ENCODE measurements around the gene NCBP2L. TPM values are rescaled to one million over a fixed set of nuclear protein-coding genes. Genes with fewer than 3 reads are reported as not detected.

Gene NCBP2L
- total and polyA plus RNA-seq, 2 of the 8 experiments (the other 6 are each of a cell fraction or from before 2014, with no cell fraction given) = not detected

GRCh38 chrX:107840971-107841370, 63.4 kb downstream of the NCBP2L start:
- H4K8ac ChIP-seq (ENCODE audit: extremely low read depth, insufficient read depth, low read length) = no peak overlapping the region
- no peak overlapping the region for H2BK120ac ChIP-seq (replicated peaks; ENCODE audit: low read depth, low read length)
- H2AFZ ChIP-seq (ENCODE audit: low read length) = no peak overlapping the region
- no peak overlapping the region for H3K18ac ChIP-seq (ENCODE audit: extremely low read depth, low read length)
- no peaks in the 10 kb centered on the region for H3K27me3 ChIP-seq (replicated peaks in 1 of 4; ENCODE audit: control insufficient read depth in 3 of 4, extremely low read depth in 1 of 4, insufficient read depth in 3 of 4, low read length in 3 of 4)
- no peaks in the 10 kb centered on the region for H4K20me1 ChIP-seq (replicated peaks in 1 of 2; ENCODE audit: control insufficient read depth in 1 of 2, insufficient read depth in 2 of 2, low read length in 2 of 2)
- H3K36me3 ChIP-seq (ENCODE audit: control insufficient read depth in 2 of 4, insufficient read depth in 4 of 4, low read length in 3 of 4) = no peaks in the 10 kb centered on the region
- ChIA-PET POLR2A (ENCODE audit: partially characterized antibody) (no interaction called here), CTCF (ENCODE audit: partially characterized antibody) (interaction anchor here (1.4 kb wide), 1 partner anchor 15 kb away, joined by 3 read pairs; no protein-coding TSS in a partner anchor)
- no peaks in the 10 kb centered on the region for H3K79me2 ChIP-seq (ENCODE audit: control insufficient read depth in 1 of 2, insufficient read depth in 2 of 2, low read length in 2 of 2)
- H3K4me1 ChIP-seq (replicated peaks in 1 of 4; ENCODE audit: control insufficient read depth in 3 of 4, insufficient read depth in 4 of 4, low read length in 3 of 4) = no peaks in the 10 kb centered on the region
- H3K9ac ChIP-seq (replicated peaks in 1 of 4; ENCODE audit: extremely low read depth in 1 of 4, low read depth in 3 of 4, low read length in 3 of 4) = no peak overlapping the region
- no peak overlapping the region for H3K27ac ChIP-seq (ENCODE audit: low read depth, low read length)
- H3K23ac ChIP-seq (ENCODE audit: insufficient read length) = no peak overlapping the region
- H3K4me2 ChIP-seq (ENCODE audit: insufficient read depth in 1 of 2, low read depth in 2 of 2, low read length in 2 of 2) = no peak overlapping the region
- H3K79me1 ChIP-seq (ENCODE audit: low read depth, low read length) = no peaks in the 10 kb centered on the region
- DNase-seq (ENCODE audit: low read depth in 1 of 2, low spot score in 2 of 2) (no peak), FAIRE-seq (no peak)
- H3K14ac ChIP-seq (ENCODE audit: insufficient read length) = no peak overlapping the region
- H4K91ac ChIP-seq (replicated peaks; ENCODE audit: insufficient read length, low read length) = no peak overlapping the region
- H3K9me3 ChIP-seq (ENCODE audit: insufficient read depth in 2 of 2, low read depth in 1 of 2, low read length in 1 of 2) = no peaks in the 10 kb centered on the region
- H2BK20ac ChIP-seq (ENCODE audit: low read length) = no peak overlapping the region
- H3K56ac ChIP-seq (replicated peaks; ENCODE audit: insufficient read length, low read depth, low read length) = no peak overlapping the region
- no peak overlapping the region for H2BK5ac ChIP-seq (ENCODE audit: low read depth, low read length)
- no peaks in the 10 kb centered on the region for H3K23me2 ChIP-seq (ENCODE audit: low read depth, low read length)
- H2BK12ac ChIP-seq (ENCODE audit: low read depth, low read length) = no peak overlapping the region
- no peak overlapping the region for H4K5ac ChIP-seq (ENCODE audit: insufficient read length, low read depth, low read length)
- H2AK5ac ChIP-seq (ENCODE audit: low read depth, low read length) = no peak overlapping the region
- H3K4me3 ChIP-seq (ENCODE audit: extremely low read depth in 1 of 4, insufficient read depth in 2 of 4, low read depth in 3 of 4, low read length in 4 of 4) = no peak overlapping the region
- H3K4ac ChIP-seq (replicated peaks; ENCODE audit: insufficient read length, low read depth, low read length) = no peak overlapping the region
- no peak for TF ChIP-seq NRF1 (IDR thresholded peaks at IDR 0.05; ENCODE audit: low read depth, low read length)
- no peak overlapping the region for H2BK15ac ChIP-seq (ENCODE audit: low read length)
- WGBS, 2 experiments (ENCODE audit: extremely low coverage in 1 of 2, insufficient coverage in 1 of 2, insufficient read length in 1 of 2, insufficient replicate concordance in 2 of 2, low coverage in 1 of 2, low lambda C conversion rate in 2 of 2, missing lambda C conversion rate in 1 of 2) = 94% methylated on average over 11 of the region's 15 CpGs; no CpG with 5 or more reads in 1 of the 2 experiments
